ENCODE measurements around the gene NEK7.

Gene NEK7

GRCh38 chr1:198267921-198268320 lies 111.1 kb downstream of the NEK7 start:
- H3K27me3 ChIP-seq (ENCODE audit: insufficient read depth, insufficient read length), result no peaks in the 10 kb centered on the region
- no peaks in the 10 kb centered on the region for H3K9me3 ChIP-seq (ENCODE audit: insufficient read depth, low read length)
- no peaks in the 10 kb centered on the region for H3K36me3 ChIP-seq (ENCODE audit: insufficient read depth, insufficient read length, low read length)
- DNase-seq (ENCODE audit: low read depth, low spot score), result no peak
- TF ChIP-seq SUZ12 (IDR thresholded peaks at IDR 0.05; ENCODE audit: extremely low read depth, insufficient read depth, insufficient read length) (no peak), ZNF274 (IDR thresholded peaks at IDR 0.05; ENCODE audit: low read depth, low read length) (no peak), YY1 (IDR thresholded peaks at IDR 0.05; ENCODE audit: insufficient read depth, insufficient read length) (no peak)
- H3K4me3 ChIP-seq (ENCODE audit: insufficient read length, low read depth), result no peak overlapping the region
- no peaks in the 10 kb centered on the region for H3K4me1 ChIP-seq (ENCODE audit: insufficient read depth, insufficient read length)
- no peak overlapping the region for H3K9ac ChIP-seq (ENCODE audit: insufficient read length, low read depth)

GRCh38 chr1:198268784-198269645 lies 112.2 kb downstream of the NEK7 start:
- Histone ChIP-seq H3K9me3 (ENCODE audit: insufficient read depth, low read length) (no peaks in the 10 kb centered on the region), H3K36me3 (ENCODE audit: insufficient read depth, insufficient read length, low read length) (no peaks in the 10 kb centered on the region), H3K9ac (ENCODE audit: insufficient read length, low read depth) (no peak overlapping the region), H3K4me1 (ENCODE audit: insufficient read depth, insufficient read length) (no peaks in the 10 kb centered on the region), H3K4me3 (ENCODE audit: insufficient read length, low read depth) (no peak overlapping the region), H3K27me3 (ENCODE audit: insufficient read depth, insufficient read length) (no peaks in the 10 kb centered on the region)
- no peak for DNase-seq (ENCODE audit: low read depth, low spot score)
- TF ChIP-seq ZNF274 (IDR thresholded peaks at IDR 0.05; ENCODE audit: low read depth, low read length) (no peak), SUZ12 (IDR thresholded peaks at IDR 0.05; ENCODE audit: extremely low read depth, insufficient read depth, insufficient read length) (no peak), YY1 (IDR thresholded peaks at IDR 0.05; ENCODE audit: insufficient read depth, insufficient read length) (no peak)

GRCh38 chr1:198269646-198269940 lies 112.8 kb downstream of the NEK7 start:
- no peaks in the 10 kb centered on the region for H3K27me3 ChIP-seq (ENCODE audit: insufficient read depth, insufficient read length)
- H3K4me1 ChIP-seq (ENCODE audit: insufficient read depth, insufficient read length), result no peaks in the 10 kb centered on the region
- no peaks in the 10 kb centered on the region for H3K36me3 ChIP-seq (ENCODE audit: insufficient read depth, insufficient read length, low read length)
- no peak overlapping the region for H3K4me3 ChIP-seq (ENCODE audit: insufficient read length, low read depth)
- TF ChIP-seq SUZ12 (IDR thresholded peaks at IDR 0.05; ENCODE audit: extremely low read depth, insufficient read depth, insufficient read length) (no peak), ZNF274 (IDR thresholded peaks at IDR 0.05; ENCODE audit: low read depth, low read length) (no peak), YY1 (IDR thresholded peaks at IDR 0.05; ENCODE audit: insufficient read depth, insufficient read length) (no peak)
- H3K9me3 ChIP-seq (ENCODE audit: insufficient read depth, low read length), result no peaks in the 10 kb centered on the region
- H3K9ac ChIP-seq (ENCODE audit: insufficient read length, low read depth), result no peak overlapping the region
- DNase-seq (ENCODE audit: low read depth, low spot score), result no peak

- no peak overlapping the region for H3K4me3 ChIP-seq (ENCODE audit: insufficient read length, low read depth)
- no peak overlapping the region for H3K9ac ChIP-seq (ENCODE audit: insufficient read length, low read depth)
- no peaks in the 10 kb centered on the region for H3K9me3 ChIP-seq (ENCODE audit: insufficient read depth, low read length)
- no peaks in the 10 kb centered on the region for H3K4me1 ChIP-seq (ENCODE audit: insufficient read depth, insufficient read length)
- no peak for DNase-seq (ENCODE audit: low read depth, low spot score)
- H3K27me3 ChIP-seq (ENCODE audit: insufficient read depth, insufficient read length), result no peaks in the 10 kb centered on the region
- no peak for TF ChIP-seq ZNF274 (IDR thresholded peaks at IDR 0.05; ENCODE audit: low read depth, low read length)
- TF ChIP-seq SUZ12 (IDR thresholded peaks at IDR 0.05; ENCODE audit: extremely low read depth, insufficient read depth, insufficient read length), result no peak
- TF ChIP-seq YY1 (IDR thresholded peaks at IDR 0.05; ENCODE audit: insufficient read depth, insufficient read length), result no peak
- H3K36me3 ChIP-seq (ENCODE audit: insufficient read depth, insufficient read length, low read length), result no peaks in the 10 kb centered on the region
Measured at GRCh38 chr1:198270273-198270828, 113.6 kb downstream of the NEK7 start.

- no peak for DNase-seq (ENCODE audit: low read depth, low spot score)
- H3K27me3 ChIP-seq (ENCODE audit: insufficient read depth, insufficient read length), result no peaks in the 10 kb centered on the region
- TF ChIP-seq YY1 (IDR thresholded peaks at IDR 0.05; ENCODE audit: insufficient read depth, insufficient read length), result no peak
- no peak for TF ChIP-seq SUZ12 (IDR thresholded peaks at IDR 0.05; ENCODE audit: extremely low read depth, insufficient read depth, insufficient read length)
- no peak for TF ChIP-seq ZNF274 (IDR thresholded peaks at IDR 0.05; ENCODE audit: low read depth, low read length)
- H3K4me1 ChIP-seq (ENCODE audit: insufficient read depth, insufficient read length), result no peaks in the 10 kb centered on the region
- H3K9ac ChIP-seq (ENCODE audit: insufficient read length, low read depth), result no peak overlapping the region
- H3K9me3 ChIP-seq (ENCODE audit: insufficient read depth, low read length), result no peaks in the 10 kb centered on the region
- no peaks in the 10 kb centered on the region for H3K36me3 ChIP-seq (ENCODE audit: insufficient read depth, insufficient read length, low read length)
- H3K4me3 ChIP-seq (ENCODE audit: insufficient read length, low read depth), result no peak overlapping the region
Measured at GRCh38 chr1:198271467-198271866, 114.7 kb downstream of the NEK7 start.

- Histone ChIP-seq H3K4me3 (ENCODE audit: insufficient read length, low read depth) (no peak overlapping the region), H3K4me1 (ENCODE audit: insufficient read depth, insufficient read length) (no peaks in the 10 kb centered on the region), H3K27me3 (ENCODE audit: insufficient read depth, insufficient read length) (no peaks in the 10 kb centered on the region), H3K9ac (ENCODE audit: insufficient read length, low read depth) (no peak overlapping the region), H3K9me3 (ENCODE audit: insufficient read depth, low read length) (no peaks in the 10 kb centered on the region), H3K36me3 (ENCODE audit: insufficient read depth, insufficient read length, low read length) (no peaks in the 10 kb centered on the region)
- no peak for TF ChIP-seq SUZ12 (IDR thresholded peaks at IDR 0.05; ENCODE audit: extremely low read depth, insufficient read depth, insufficient read length)
- TF ChIP-seq YY1 (IDR thresholded peaks at IDR 0.05; ENCODE audit: insufficient read depth, insufficient read length), result no peak
- no peak for TF ChIP-seq ZNF274 (IDR thresholded peaks at IDR 0.05; ENCODE audit: low read depth, low read length)
- no peak for DNase-seq (ENCODE audit: low read depth, low spot score)
Measured at GRCh38 chr1:198272492-198272891, 115.7 kb downstream of the NEK7 start.

- Histone ChIP-seq H3K4me1 (ENCODE audit: insufficient read depth, insufficient read length) (no peaks in the 10 kb centered on the region), H3K9me3 (ENCODE audit: insufficient read depth, low read length) (no peaks in the 10 kb centered on the region), H3K36me3 (ENCODE audit: insufficient read depth, insufficient read length, low read length) (no peaks in the 10 kb centered on the region), H3K4me3 (ENCODE audit: insufficient read length, low read depth) (no peak overlapping the region), H3K9ac (ENCODE audit: insufficient read length, low read depth) (no peak overlapping the region), H3K27me3 (ENCODE audit: insufficient read depth, insufficient read length) (no peaks in the 10 kb centered on the region)
- DNase-seq (ENCODE audit: low read depth, low spot score), result no peak
- TF ChIP-seq YY1 (IDR thresholded peaks at IDR 0.05; ENCODE audit: insufficient read depth, insufficient read length) (no peak), SUZ12 (IDR thresholded peaks at IDR 0.05; ENCODE audit: extremely low read depth, insufficient read depth, insufficient read length) (no peak), ZNF274 (IDR thresholded peaks at IDR 0.05; ENCODE audit: low read depth, low read length) (no peak)
Measured at GRCh38 chr1:198273748-198274295, 117.0 kb downstream of the NEK7 start.

All from NT2/D1 (cell line).